Measurements from ENCODE around the gene CCBE1.
A peak's percentile ranks its signal among the peaks of the same experiment; 100 is the strongest.

CCBE1 gene

DNA sequence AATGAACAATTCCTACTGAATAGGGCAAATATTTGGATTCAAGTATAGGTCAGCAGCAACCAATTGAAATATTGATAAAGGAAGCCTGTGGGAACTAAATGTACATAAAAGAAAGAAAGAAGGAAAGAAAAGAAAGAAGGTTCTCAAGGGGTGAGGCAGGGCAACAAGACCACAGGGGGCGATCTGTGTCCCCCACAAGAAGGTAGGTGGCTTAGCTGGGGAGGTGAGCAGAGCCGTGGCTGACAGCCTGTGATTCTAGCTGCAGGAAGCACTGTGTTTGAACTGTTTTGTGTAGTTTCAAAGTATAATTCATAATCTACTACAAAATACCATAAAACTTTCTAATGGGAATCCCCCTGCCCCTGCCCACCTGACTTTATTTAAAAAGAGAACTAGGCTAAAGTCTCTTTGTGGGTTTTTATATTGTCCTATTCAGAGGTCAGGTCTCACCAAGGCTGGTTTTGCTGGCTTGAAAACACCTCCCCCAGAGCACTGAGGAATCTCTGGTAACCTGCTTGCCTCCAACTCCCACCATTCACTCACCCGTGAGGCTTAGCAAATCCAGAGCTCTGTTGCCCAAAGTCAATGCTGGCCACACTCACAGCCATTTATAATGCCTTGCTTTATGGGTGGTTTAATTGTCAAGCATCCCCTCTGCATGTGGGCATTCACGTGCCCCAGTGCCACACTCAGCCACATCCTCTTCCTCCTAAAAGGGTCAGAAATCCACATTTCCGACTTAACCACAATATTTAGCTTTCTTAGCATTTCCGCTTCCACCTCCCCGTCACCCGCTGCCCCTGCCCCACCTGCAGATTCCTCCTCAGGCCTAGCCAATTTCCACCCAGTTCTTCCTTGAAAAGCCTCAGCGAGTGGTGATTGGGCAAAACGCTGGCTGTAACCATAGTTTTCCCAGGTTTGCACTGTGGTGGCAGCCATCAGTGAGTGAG, 301.7 kb downstream of the CCBE1 start:
- H3K9ac ChIP-seq (ENCODE audit: insufficient read length, low read depth) = no peak overlapping the region
- H3K27me3 ChIP-seq (ENCODE audit: insufficient read depth, insufficient read length) = peaks cover 74% of the 10 kb centered on the region

DNA sequence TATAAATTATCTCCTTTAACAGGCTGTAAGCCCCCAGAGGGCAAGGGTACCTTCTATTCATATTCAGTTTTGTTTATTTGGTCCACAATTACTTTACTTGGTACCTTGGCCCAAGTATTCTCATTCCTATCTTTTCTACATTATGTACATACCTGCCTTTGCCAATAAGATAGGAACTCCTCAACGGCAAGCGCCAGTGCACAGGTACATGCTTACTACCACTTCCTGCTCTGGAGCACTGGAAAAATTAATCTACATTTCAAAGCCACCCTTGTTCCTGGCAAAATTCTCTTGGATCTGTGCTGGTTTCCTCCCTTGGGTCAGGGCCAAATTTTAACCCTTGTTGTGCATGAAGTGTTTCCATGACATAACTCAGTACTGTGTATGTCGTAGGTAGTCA, 303.8 kb downstream of the CCBE1 start:
- no peak overlapping the region for H3K9ac ChIP-seq (ENCODE audit: insufficient read length, low read depth)
- H3K4me1 ChIP-seq (ENCODE audit: insufficient read depth, insufficient read length) = no peaks in the 10 kb centered on the region
- peaks cover 90% of the 10 kb centered on the region for H3K27me3 ChIP-seq (ENCODE audit: insufficient read depth, insufficient read length)
- H3K9me3 ChIP-seq (ENCODE audit: insufficient read depth, low read length) = no peaks in the 10 kb centered on the region
- H3K36me3 ChIP-seq (ENCODE audit: insufficient read depth, insufficient read length, low read length) = no peaks in the 10 kb centered on the region
- no peak for TF ChIP-seq SUZ12 (IDR thresholded peaks at IDR 0.05; ENCODE audit: extremely low read depth, insufficient read depth, insufficient read length)
- no peak for TF ChIP-seq YY1 (IDR thresholded peaks at IDR 0.05; ENCODE audit: insufficient read depth, insufficient read length)
- no peak for TF ChIP-seq ZNF274 (IDR thresholded peaks at IDR 0.05; ENCODE audit: low read depth, low read length)
- no peak overlapping the region for H3K4me3 ChIP-seq (ENCODE audit: insufficient read length, low read depth)
- DNase-seq (ENCODE audit: low read depth, low spot score) = no peak

More for the DNA sequence above, 301.7 kb downstream of the CCBE1 start:
- H3K9me3 ChIP-seq (ENCODE audit: insufficient read depth, low read length) = no peaks in the 10 kb centered on the region
- no peaks in the 10 kb centered on the region for H3K36me3 ChIP-seq (ENCODE audit: insufficient read depth, insufficient read length, low read length)
- no peaks in the 10 kb centered on the region for H3K4me1 ChIP-seq (ENCODE audit: insufficient read depth, insufficient read length)
- TF ChIP-seq SUZ12 (IDR thresholded peaks at IDR 0.05; ENCODE audit: extremely low read depth, insufficient read depth, insufficient read length) = no peak
- no peak for TF ChIP-seq ZNF274 (IDR thresholded peaks at IDR 0.05; ENCODE audit: low read depth, low read length)
- no peak for TF ChIP-seq YY1 (IDR thresholded peaks at IDR 0.05; ENCODE audit: insufficient read depth, insufficient read length)
- no peak overlapping the region for H3K4me3 ChIP-seq (ENCODE audit: insufficient read length, low read depth)
- no peak for DNase-seq (ENCODE audit: low read depth, low spot score)

DNA sequence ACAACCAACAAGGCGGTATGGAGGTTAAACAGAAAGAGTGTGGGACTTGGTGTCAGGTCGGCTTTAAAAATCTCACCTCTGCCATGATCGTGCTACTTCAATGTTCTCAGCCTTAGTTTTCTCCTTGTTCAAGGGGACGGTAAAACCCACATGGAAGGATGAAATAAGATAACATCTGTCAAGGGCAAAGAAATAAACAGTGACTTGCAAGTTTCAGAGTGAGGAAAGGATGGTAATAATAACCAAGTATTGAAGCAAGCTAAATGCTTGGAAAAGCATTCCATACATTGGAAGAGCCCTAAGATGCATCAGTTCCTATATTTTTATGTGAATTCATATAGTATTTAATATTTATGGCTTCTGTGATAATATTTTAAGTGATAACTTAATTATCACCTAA, 308.4 kb downstream of the CCBE1 start:
- Histone ChIP-seq H3K36me3 (ENCODE audit: insufficient read depth, insufficient read length, low read length) (no peaks in the 10 kb centered on the region), H3K27me3 (ENCODE audit: insufficient read depth, insufficient read length) (peaks cover 99% of the 10 kb centered on the region), H3K9ac (ENCODE audit: insufficient read length, low read depth) (no peak overlapping the region), H3K4me1 (ENCODE audit: insufficient read depth, insufficient read length) (peaks cover 9% of the 10 kb centered on the region), H3K4me3 (ENCODE audit: insufficient read length, low read depth) (no peak overlapping the region), H3K9me3 (ENCODE audit: insufficient read depth, low read length) (no peaks in the 10 kb centered on the region)
- DNase-seq (ENCODE audit: low read depth, low spot score) = no peak
- no peak for TF ChIP-seq SUZ12 (IDR thresholded peaks at IDR 0.05; ENCODE audit: extremely low read depth, insufficient read depth, insufficient read length)
- no peak for TF ChIP-seq ZNF274 (IDR thresholded peaks at IDR 0.05; ENCODE audit: low read depth, low read length)
- TF ChIP-seq YY1 (IDR thresholded peaks at IDR 0.05; ENCODE audit: insufficient read depth, insufficient read length) = no peak

DNA sequence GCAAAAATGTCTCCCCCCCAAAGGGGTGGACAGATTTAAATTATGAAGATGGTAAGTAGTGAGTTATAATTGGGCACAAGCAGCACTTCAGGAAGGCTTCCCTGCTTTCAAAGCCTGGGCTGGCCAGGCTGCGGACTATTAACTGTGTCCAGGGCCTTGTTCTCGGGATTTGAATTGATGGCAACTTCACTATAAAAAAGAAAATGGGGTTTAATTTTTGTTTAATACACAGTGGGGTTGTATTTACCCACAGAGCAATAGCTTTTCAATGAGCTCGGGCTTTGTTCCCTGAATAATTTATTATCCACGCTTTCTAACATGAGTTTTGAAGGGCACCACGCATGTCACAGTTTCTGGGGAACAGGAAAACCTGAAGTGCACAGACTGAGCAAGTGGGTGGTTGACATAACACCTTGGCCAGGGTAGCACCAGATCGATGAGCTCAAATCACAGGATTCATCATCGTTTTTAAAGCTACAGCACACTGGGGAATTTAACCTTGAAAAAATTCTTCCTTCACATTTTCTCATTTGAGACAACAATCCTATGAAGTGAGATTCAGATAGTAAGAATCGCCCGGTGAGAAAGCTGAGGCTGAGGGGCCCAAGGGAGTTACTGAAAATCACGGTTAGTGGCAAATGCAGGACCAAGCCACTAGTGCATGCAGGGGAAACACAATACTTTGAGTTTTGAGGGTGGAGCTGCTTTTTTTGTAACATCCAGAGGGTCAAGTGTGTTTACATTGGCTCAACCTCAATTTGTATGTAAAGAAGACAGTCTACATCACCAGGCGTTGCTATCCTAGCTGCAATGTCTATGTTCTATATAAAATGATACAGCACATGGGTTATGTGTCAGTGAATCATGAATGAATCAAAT, 309.3 kb downstream of the CCBE1 start:
- no peaks in the 10 kb centered on the region for H3K9me3 ChIP-seq (ENCODE audit: insufficient read depth, low read length)
- H3K36me3 ChIP-seq (ENCODE audit: insufficient read depth, insufficient read length, low read length) = no peaks in the 10 kb centered on the region
- no peak overlapping the region for H3K4me3 ChIP-seq (ENCODE audit: insufficient read length, low read depth)
- peaks cover 9% of the 10 kb centered on the region for H3K4me1 ChIP-seq (ENCODE audit: insufficient read depth, insufficient read length)
- DNase-seq (ENCODE audit: low read depth, low spot score) = no peak
- H3K27me3 ChIP-seq (ENCODE audit: insufficient read depth, insufficient read length) = peaks cover 99% of the 10 kb centered on the region
- TF ChIP-seq SUZ12 (IDR thresholded peaks at IDR 0.05; ENCODE audit: extremely low read depth, insufficient read depth, insufficient read length) = no peak
- TF ChIP-seq YY1 (IDR thresholded peaks at IDR 0.05; ENCODE audit: insufficient read depth, insufficient read length) = no peak
- TF ChIP-seq ZNF274 (IDR thresholded peaks at IDR 0.05; ENCODE audit: low read depth, low read length) = no peak
- no peak overlapping the region for H3K9ac ChIP-seq (ENCODE audit: insufficient read length, low read depth)

DNA sequence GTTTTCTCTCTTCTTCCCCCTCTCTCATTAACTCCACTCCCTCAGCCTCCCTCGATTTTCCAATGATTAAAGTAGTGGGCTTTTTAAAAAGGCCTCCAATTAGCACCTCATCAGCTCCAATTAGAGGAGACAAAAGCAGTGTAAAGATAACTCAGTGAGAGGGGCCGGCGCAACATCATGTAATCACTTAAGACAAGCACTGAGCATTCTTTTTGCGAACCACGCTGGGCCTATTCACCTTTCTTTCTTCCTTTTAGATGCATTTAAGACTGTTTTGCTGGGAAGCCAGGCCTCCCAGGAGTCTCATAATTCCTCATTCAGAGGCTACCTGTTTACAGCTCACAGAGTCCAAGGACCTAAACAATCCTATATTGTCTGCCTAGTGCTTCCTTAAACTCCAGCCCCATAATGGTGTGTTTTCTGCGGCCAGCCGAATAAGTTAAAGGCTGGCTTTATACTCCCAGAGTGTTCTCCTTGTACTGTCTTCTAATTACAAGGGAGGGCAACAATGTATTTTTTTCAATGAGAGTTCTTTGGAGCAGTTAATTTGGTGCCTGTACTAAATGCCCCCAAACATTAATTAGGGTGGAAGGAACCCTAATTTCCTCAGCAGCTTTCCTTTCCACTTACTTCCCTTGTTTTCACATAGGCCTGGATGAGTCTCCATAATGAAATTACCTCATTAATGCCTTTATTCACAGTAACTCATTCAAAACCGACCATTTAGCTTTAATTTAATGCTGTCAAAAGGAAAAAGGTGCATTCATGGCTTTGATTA, 310.1 kb downstream of the CCBE1 start:
- peak; percentile 59 for DNase-seq (ENCODE audit: low read depth, low spot score)
- no peak for TF ChIP-seq YY1 (IDR thresholded peaks at IDR 0.05; ENCODE audit: insufficient read depth, insufficient read length)
- no peak for TF ChIP-seq SUZ12 (IDR thresholded peaks at IDR 0.05; ENCODE audit: extremely low read depth, insufficient read depth, insufficient read length)
- no peak for TF ChIP-seq ZNF274 (IDR thresholded peaks at IDR 0.05; ENCODE audit: low read depth, low read length)
- H3K36me3 ChIP-seq (ENCODE audit: insufficient read depth, insufficient read length, low read length) = no peaks in the 10 kb centered on the region
- peaks cover 99% of the 10 kb centered on the region for H3K27me3 ChIP-seq (ENCODE audit: insufficient read depth, insufficient read length)
- no peak overlapping the region for H3K4me3 ChIP-seq (ENCODE audit: insufficient read length, low read depth)
- H3K9ac ChIP-seq (ENCODE audit: insufficient read length, low read depth) = no peak overlapping the region
- H3K4me1 ChIP-seq (ENCODE audit: insufficient read depth, insufficient read length) = peaks cover 9% of the 10 kb centered on the region
- no peaks in the 10 kb centered on the region for H3K9me3 ChIP-seq (ENCODE audit: insufficient read depth, low read length)

DNA sequence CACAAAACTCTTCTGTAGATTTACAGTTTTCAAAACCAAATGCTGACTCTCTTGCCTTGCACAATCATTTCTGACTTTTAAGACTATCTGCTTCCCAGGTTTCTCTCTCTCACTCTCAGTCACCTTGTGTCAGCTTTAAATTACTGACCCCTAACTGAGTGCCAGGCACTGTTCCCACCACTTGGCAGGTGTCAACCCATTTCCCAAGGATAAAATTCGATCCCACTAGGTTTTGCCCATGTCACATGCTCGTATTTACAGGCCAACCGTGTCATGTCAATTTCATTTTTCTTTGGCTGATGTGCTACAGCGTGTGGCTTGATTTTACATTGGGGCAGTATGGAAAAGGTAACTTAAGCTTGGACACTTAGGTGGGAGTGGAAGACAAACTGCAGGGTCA, 312.0 kb downstream of the CCBE1 start:
- Histone ChIP-seq H3K4me1 (ENCODE audit: insufficient read depth, insufficient read length) (peaks cover 9% of the 10 kb centered on the region), H3K27me3 (ENCODE audit: insufficient read depth, insufficient read length) (peaks cover 99% of the 10 kb centered on the region), H3K9me3 (ENCODE audit: insufficient read depth, low read length) (no peaks in the 10 kb centered on the region)

More for the DNA sequence above, 312.0 kb downstream of the CCBE1 start:
- Histone ChIP-seq H3K36me3 (ENCODE audit: insufficient read depth, insufficient read length, low read length) (no peaks in the 10 kb centered on the region), H3K4me3 (ENCODE audit: insufficient read length, low read depth) (no peak overlapping the region), H3K9ac (ENCODE audit: insufficient read length, low read depth) (no peak overlapping the region)
- TF ChIP-seq YY1 (IDR thresholded peaks at IDR 0.05; ENCODE audit: insufficient read depth, insufficient read length) (no peak), SUZ12 (IDR thresholded peaks at IDR 0.05; ENCODE audit: extremely low read depth, insufficient read depth, insufficient read length) (no peak), ZNF274 (IDR thresholded peaks at IDR 0.05; ENCODE audit: low read depth, low read length) (no peak)
- DNase-seq (ENCODE audit: low read depth, low spot score) = no peak

Measured in NT2/D1 (cell line).